ENCODE measurements around the gene ESR2. TPM values are rescaled to one million over a fixed set of nuclear protein-coding genes. Genes with fewer than 3 reads are reported as not detected.

Gene ESR2
- total RNA-seq, 1 donor from 2014 or later, result 0.31 TPM

GRCh38 chr14:64265222-64265621 is 28.9 kb downstream of the ESR2 start:
- no peak overlapping the region for H3K4me3 Mint-ChIP-seq
- no peaks in the 10 kb centered on the region for H3K9me3 Mint-ChIP-seq
- no peak overlapping the region for H3K27ac Mint-ChIP-seq
- H3K4me1 Mint-ChIP-seq, result no peaks in the 10 kb centered on the region
- DNase-seq (ENCODE audit: low spot score in 2 of 2, unreplicated experiment in 2 of 2), result no peak
- no peaks in the 10 kb centered on the region for H3K27me3 Mint-ChIP-seq (ENCODE audit: low read depth)
- H3K36me3 Mint-ChIP-seq, result no peaks in the 10 kb centered on the region
- TF ChIP-seq CTCF (IDR thresholded peaks at IDR 0.05; ENCODE audit: unreplicated experiment), result no peak

- Mint-ChIP-seq H3K27ac (no peak overlapping the region), H3K4me1 (no peaks in the 10 kb centered on the region)
- DNase-seq (ENCODE audit: low spot score in 2 of 2, unreplicated experiment in 2 of 2), result no peak
These were observed 33.8 kb downstream of the ESR2 start for GRCh38 chr14:64260418-64260817.

GRCh38 chr14:64255756-64256155 is 38.4 kb downstream of the ESR2 start:
- no peaks in the 10 kb centered on the region for H3K4me1 Mint-ChIP-seq
- H3K4me3 Mint-ChIP-seq, result no peak overlapping the region
- H3K27ac Mint-ChIP-seq, result no peak overlapping the region

More at GRCh38 chr14:64260418-64260817, 33.8 kb downstream of the ESR2 start:
- H3K27me3 Mint-ChIP-seq (ENCODE audit: low read depth), result no peaks in the 10 kb centered on the region
- no peaks in the 10 kb centered on the region for H3K36me3 Mint-ChIP-seq
- no peak overlapping the region for H3K4me3 Mint-ChIP-seq
- no peak for TF ChIP-seq CTCF (IDR thresholded peaks at IDR 0.05; ENCODE audit: unreplicated experiment)
- H3K9me3 Mint-ChIP-seq, result no peaks in the 10 kb centered on the region

GRCh38 chr14:64253672-64254071 is 40.5 kb downstream of the ESR2 start:
- H3K4me3 Mint-ChIP-seq, result no peak overlapping the region
- H3K27me3 Mint-ChIP-seq (ENCODE audit: low read depth), result no peaks in the 10 kb centered on the region
- peaks cover 1% of the 10 kb centered on the region for H3K9me3 Mint-ChIP-seq
- no peak for TF ChIP-seq CTCF (IDR thresholded peaks at IDR 0.05; ENCODE audit: unreplicated experiment)
- DNase-seq (ENCODE audit: low spot score in 2 of 2, unreplicated experiment in 2 of 2), result no peak
- H3K27ac Mint-ChIP-seq, result no peak overlapping the region
- H3K4me1 Mint-ChIP-seq, result no peaks in the 10 kb centered on the region
- H3K36me3 Mint-ChIP-seq, result no peaks in the 10 kb centered on the region

More at GRCh38 chr14:64255756-64256155, 38.4 kb downstream of the ESR2 start:
- no peaks in the 10 kb centered on the region for H3K27me3 Mint-ChIP-seq (ENCODE audit: low read depth)
- no peak for TF ChIP-seq CTCF (IDR thresholded peaks at IDR 0.05; ENCODE audit: unreplicated experiment)
- DNase-seq (ENCODE audit: low spot score in 2 of 2, unreplicated experiment in 2 of 2), result no peak
- no peaks in the 10 kb centered on the region for H3K9me3 Mint-ChIP-seq
- H3K36me3 Mint-ChIP-seq, result no peaks in the 10 kb centered on the region

GRCh38 chr14:64249363-64249762 is 44.8 kb downstream of the ESR2 start:
- Mint-ChIP-seq H3K27me3 (ENCODE audit: low read depth) (no peaks in the 10 kb centered on the region), H3K4me1 (no peaks in the 10 kb centered on the region), H3K9me3 (peaks cover 8% of the 10 kb centered on the region), H3K36me3 (no peaks in the 10 kb centered on the region), H3K4me3 (no peak overlapping the region), H3K27ac (no peak overlapping the region)
- TF ChIP-seq CTCF (IDR thresholded peaks at IDR 0.05; ENCODE audit: unreplicated experiment), result no peak
- no peak for DNase-seq (ENCODE audit: low spot score in 2 of 2, unreplicated experiment in 2 of 2)

- H3K36me3 Mint-ChIP-seq, result no peaks in the 10 kb centered on the region
These were observed 45.5 kb downstream of the ESR2 start for GRCh38 chr14:64248689-64249088.

More at GRCh38 chr14:64248689-64249088, 45.5 kb downstream of the ESR2 start:
- TF ChIP-seq CTCF (IDR thresholded peaks at IDR 0.05; ENCODE audit: unreplicated experiment), result no peak
- Mint-ChIP-seq H3K9me3 (peaks cover 8% of the 10 kb centered on the region), H3K4me1 (no peaks in the 10 kb centered on the region), H3K4me3 (no peak overlapping the region), H3K27me3 (ENCODE audit: low read depth) (no peaks in the 10 kb centered on the region), H3K27ac (no peak overlapping the region)
- no peak for DNase-seq (ENCODE audit: low spot score in 2 of 2, unreplicated experiment in 2 of 2)

All from mesothelial cell of epicardium (in vitro differentiated cells).